NCI-H1436 treated with DMSO at 0.1 percent for 48 hours (cell line): ENCODE results near the gene GINS3.

Source experiments
- DNase-seq: peaks from one replicate; lab custom pipeline; 2025; lab: John Stamatoyannopoulos, UW

GINS3 gene

DNA sequence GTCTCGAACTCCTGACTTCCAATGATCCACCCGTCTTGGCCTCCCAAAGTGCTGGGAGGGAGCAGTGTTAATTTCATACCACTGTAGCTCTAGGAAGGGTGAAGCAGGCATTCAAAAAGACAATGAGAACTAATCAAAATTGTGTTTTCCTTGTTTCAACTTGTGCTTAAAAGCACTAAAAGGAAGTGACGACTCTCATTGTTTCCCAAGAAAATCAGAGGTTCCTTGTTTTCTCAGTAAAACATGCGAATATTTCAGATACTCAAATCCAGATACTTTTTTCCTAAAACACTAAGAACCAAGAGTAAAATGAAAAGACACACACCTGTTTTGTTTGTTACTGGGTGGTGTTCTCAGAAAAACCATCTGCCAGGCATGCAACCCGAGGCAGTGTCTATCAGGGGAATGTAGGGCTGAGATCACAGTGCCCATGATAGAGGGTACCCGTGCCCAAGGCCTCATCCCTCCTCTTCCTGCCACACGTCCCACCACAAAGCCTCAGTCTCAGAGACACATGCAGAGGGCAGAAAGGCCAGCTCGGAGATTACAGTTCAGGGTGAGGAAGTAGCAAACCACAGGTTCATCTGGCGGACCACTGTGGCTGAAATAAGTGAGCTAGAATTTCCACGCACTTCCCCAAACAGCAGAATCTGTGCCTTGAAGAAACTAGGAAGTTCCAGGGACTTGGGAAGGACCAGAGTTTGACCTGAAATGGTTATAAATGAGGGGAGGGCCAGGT, 33.7 kb downstream of the GINS3 start:
- DNase-seq = no peak

GRCh38 chr16:58426966-58427365, 34.7 kb downstream of the GINS3 start:
- no peak for DNase-seq

DNA sequence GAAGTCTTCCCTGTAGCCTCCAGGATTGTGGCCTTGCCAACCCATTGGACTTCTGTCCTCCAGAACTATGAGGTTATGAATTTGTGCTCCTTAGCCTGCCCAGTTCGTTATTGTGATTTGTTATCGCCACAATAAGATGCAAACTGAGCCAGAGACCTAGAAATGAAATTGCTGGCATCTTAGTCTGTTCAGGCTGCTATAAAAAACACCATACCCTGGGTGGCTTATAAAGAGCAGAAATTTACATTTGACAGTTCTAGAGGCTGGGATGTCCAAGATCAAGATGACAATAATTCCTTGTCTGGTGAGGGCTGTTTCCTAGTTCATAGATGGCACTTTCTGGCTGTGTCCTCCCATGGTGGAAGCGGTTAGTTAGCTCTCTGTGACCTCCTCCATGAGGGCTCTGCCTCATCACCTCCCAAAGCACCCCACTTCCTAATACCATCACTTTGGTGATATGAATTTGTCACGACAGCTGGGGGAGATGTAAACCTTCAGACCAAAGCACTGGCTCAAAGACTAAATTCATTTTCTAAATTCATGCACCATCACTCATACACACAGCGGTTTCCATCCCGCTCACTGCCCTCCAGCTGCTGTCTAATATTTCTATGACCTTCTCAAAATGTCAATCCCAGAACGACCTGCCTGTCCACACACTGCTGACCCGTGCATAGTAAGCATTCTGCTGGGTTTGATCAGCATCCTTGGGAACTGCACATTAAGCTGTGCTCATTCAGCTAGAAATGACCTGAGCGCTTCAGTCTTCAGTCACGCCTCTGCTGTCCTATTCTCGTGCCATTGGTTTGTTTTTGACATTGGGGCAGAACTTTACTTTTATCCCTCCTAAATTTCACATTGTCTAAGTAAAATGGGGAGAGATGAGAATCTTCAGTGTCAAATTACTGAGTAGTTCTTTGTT, 36.6 kb downstream of the GINS3 start:
- DNase-seq = no peak

- DNase-seq = no peak
Measured at GRCh38 chr16:58430718-58431117, 38.4 kb downstream of the GINS3 start.

GRCh38 chr16:58433569-58433951, 41.3 kb downstream of the GINS3 start:
- DNase-seq = no peak

- no peak for DNase-seq
Measured at GRCh38 chr16:58435779-58436178, 43.5 kb downstream of the GINS3 start.

DNA sequence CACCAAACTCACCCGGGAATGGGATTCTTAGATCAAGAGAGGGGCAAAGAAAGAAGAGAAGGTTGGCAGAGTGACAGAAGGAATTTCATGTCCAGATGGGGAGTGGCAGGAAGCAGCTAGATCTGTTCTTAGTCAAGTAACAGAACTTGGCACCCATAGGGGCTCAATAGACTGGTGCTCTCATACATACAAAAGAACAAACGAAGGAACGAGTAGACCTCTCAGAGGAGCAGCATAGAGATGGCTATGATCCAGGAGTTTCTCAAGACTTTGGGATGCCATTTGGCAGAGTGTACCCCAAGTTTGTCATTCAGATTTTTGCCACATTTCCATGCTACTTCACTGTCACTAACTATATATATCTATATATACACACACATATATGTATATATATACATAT, 47.9 kb downstream of the GINS3 start:
- DNase-seq = no peak

GRCh38 chr16:58442547-58442946, 50.3 kb downstream of the GINS3 start:
- no peak for DNase-seq

GRCh38 chr16:58443783-58444182, 51.5 kb downstream of the GINS3 start:
- DNase-seq = no peak

DNA sequence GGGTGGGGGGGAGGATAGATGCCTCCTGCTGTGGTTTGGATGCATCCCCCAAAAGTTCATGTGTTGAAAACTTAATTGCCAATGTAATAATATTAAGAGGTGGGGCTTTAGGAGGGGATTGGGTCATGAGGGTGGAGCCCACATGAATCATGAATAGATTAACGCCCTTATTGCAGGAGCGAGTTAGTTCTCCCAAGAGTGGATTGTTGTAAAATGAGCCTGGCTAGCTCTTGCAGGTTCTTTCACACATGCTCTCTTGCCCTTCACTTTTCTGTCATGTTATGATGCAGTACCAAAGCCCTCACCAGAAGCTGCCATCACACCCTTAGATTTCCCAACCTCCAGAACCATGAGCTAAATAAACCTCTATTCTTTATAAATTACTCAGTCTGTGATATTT, 52.0 kb downstream of the GINS3 start:
- no peak for DNase-seq

DNA sequence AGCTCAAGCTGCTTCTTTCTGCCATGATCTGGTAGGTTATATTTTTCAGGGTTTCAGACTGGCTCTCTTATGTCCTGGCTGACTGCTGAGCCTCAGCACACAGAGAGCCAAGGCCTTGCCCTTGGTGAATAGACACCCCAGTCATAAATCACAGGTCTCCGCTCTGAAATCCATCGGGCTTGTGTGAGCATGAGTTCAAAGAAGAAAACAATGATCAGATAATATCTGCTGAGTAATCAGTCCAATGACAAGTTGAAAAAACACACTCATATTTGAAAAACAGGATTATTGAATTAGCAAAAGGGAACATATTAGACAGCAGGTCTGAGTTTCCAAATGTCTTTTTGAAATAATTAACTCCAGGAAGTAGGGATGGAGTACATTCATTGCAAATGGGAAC, 56.6 kb downstream of the GINS3 start:
- DNase-seq = no peak

- no peak for DNase-seq
Measured at GRCh38 chr16:58449306-58449705, 57.0 kb downstream of the GINS3 start.

GRCh38 chr16:58449768-58450167, 57.5 kb downstream of the GINS3 start:
- no peak for DNase-seq

DNA sequence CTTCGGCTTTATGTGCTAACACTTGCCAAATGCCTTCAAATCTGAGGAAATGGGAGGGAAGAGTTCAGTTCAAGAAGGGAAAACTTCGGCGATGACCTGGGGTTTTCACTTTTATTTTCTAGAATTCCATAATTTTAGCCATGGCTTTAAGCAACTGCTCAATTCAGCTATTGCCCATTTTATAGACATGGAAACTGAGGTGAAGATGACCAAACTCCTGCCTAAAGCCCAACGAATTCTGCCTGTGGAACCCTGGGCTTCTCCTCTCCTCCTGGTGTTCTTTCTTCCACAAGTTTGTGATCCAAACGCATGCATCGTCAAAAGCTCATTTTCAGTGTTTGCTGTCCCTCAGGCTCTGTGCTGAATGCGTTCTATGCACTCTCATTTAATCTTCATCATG, 58.3 kb downstream of the GINS3 start:
- no peak for DNase-seq

- no peak for DNase-seq
Measured at GRCh38 chr16:58451265-58451689, 59.0 kb downstream of the GINS3 start.

DNA sequence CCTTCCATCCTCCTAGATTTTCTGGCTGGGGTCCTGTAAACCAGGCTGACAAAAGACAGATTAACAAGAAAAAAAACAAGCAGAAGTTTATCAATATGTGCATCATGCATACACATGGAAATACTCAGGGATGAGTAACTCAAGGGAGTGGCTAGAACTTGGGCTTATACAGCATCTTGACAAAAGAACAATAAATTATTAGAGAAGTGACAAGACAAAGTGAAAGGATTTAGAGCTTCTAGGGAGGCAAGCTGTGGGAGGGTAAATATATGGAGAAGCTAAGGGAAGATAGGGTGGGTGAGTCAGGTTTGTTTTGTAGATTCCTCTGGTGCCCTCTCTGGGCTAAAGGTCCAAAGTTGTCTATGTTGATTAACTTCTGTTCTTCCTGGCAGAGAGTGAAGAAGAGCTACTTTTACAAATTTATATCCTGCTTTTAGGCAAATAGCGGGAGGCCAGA, 59.7 kb downstream of the GINS3 start:
- DNase-seq = no peak

DNA sequence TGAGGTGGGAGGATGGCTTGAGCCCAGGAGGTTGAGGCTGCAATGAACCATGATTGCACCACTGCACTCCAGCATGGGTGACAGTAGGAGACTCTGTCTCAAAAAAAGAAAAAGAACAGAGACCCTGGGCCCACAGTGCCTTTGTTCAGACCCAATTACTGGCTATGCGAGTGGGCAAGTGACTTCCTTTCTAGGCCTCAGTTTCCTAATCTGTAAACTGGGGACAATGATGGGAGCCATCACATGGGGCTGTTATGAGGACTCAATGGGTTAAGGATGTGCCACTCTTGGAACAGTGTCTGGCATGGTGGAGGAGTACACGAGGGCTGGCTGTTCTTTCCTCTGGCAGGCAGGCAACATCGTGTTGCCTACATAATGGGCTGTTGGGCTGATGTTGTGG, 60.4 kb downstream of the GINS3 start:
- DNase-seq = no peak

DNA sequence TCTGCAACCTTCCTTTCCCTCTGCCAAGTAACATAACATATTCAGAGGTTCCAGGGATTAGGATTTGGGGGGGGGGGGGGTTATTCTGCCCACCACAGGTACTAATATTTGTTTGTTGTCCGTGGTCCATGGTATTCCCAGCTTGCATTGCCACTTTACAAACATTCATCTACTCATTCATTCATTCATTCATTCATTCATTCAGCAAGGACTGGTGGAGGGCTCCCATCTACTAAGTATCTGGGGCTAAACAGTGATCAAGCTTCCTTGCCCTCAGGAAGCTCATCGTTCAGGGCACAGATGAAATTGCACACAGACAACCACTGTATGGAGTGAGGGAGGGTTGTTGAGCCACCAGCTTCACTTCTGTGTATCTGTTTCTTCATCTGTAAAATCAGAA, 61.9 kb downstream of the GINS3 start:
- no peak for DNase-seq

- DNase-seq = no peak
Measured at GRCh38 chr16:58454856-58455255, 62.6 kb downstream of the GINS3 start.
